ENCODE results near the gene PWWP2B. TPM values are rescaled to one million over a fixed set of nuclear protein-coding genes. Genes with fewer than 3 reads are reported as not detected.

PWWP2B gene
- total RNA-seq, 2 donors from 2014 or later: 7.7 to 8.1 TPM

DNA sequence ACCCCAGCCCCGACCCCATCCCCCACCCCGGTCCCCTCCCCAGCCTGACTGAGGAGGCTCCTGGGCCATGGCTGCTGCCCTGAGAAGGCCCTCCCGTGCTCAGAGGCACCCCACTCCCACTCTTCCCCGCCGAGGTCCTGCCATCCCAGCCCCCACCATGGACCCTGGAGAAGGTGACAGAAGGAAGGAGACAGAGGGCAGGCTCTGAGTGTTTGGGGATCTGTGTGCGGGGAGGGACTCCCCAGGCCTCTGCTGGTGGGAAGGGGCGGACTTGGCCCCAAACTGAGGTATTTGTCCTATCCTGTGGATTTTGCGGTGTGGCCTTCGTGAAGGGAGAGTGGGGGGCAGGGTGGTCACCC lies 53.4 kb downstream of the PWWP2B start:
- no peaks in the 10 kb centered on the region for H3K36me3 ChIP-seq
- H3K27me3 ChIP-seq: no peaks in the 10 kb centered on the region
- TF ChIP-seq, protein P1, sequence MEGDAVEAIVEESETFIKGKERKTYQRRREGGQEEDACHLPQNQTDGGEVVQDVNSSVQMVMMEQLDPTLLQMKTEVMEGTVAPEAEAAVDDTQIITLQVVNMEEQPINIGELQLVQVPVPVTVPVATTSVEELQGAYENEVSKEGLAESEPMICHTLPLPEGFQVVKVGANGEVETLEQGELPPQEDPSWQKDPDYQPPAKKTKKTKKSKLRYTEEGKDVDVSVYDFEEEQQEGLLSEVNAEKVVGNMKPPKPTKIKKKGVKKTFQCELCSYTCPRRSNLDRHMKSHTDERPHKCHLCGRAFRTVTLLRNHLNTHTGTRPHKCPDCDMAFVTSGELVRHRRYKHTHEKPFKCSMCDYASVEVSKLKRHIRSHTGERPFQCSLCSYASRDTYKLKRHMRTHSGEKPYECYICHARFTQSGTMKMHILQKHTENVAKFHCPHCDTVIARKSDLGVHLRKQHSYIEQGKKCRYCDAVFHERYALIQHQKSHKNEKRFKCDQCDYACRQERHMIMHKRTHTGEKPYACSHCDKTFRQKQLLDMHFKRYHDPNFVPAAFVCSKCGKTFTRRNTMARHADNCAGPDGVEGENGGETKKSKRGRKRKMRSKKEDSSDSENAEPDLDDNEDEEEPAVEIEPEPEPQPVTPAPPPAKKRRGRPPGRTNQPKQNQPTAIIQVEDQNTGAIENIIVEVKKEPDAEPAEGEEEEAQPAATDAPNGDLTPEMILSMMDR (IDR thresholded peaks at IDR 0.05): no peak
- H3K27ac ChIP-seq: no peak overlapping the region
- peaks cover 0 to 34% of the 10 kb centered on the region in 2 donors for H3K4me1 ChIP-seq
- H3K4me3 ChIP-seq: no peak overlapping the region
- no peaks in the 10 kb centered on the region for H3K9me3 ChIP-seq
- no peak for DNase-seq (ENCODE audit: low spot score)

DNA sequence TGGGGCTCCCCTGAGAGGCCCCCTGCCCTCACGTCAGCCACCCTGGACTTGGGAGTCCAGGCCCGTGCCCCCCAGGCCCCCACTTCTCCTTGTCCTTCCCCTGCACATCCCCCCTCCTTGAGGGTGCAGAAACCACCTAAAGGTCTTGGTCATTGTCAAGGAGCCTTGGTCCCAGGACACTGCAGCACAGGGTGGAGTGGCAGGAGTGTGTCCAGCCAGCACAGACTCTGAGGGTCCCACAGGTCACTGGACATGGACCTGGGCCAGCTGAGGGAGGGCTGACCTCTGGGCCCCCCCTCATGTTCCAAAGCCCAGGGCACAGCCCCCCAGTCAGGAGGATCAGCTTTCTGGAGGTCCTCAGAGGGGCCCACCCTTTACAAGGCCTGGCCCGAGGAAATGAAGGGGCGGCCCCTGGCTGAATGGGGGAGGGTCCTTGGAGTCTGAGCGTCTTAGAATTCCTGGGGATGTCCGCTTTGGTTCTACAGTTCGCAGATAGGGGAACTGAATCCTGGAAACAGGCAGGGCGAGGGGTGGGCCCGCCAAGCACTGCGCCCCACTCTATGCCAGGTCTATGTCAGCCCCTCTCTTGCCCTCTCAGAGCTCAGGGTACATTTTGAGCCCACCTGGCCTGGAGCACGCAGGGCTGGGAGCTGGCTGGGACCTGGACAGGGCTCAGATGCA lies 54.0 kb downstream of the PWWP2B start:
- no peak overlapping the region for H3K27ac ChIP-seq
- H3K9me3 ChIP-seq: no peaks in the 10 kb centered on the region
- H3K4me1 ChIP-seq: peaks cover 0 to 34% of the 10 kb centered on the region in 2 donors
- no peaks in the 10 kb centered on the region for H3K27me3 ChIP-seq
- H3K4me3 ChIP-seq: no peak overlapping the region
- DNase-seq (ENCODE audit: low spot score): no peak
- TF ChIP-seq, protein P1 (IDR thresholded peaks at IDR 0.05): no peak
- no peaks in the 10 kb centered on the region for H3K36me3 ChIP-seq

DNA sequence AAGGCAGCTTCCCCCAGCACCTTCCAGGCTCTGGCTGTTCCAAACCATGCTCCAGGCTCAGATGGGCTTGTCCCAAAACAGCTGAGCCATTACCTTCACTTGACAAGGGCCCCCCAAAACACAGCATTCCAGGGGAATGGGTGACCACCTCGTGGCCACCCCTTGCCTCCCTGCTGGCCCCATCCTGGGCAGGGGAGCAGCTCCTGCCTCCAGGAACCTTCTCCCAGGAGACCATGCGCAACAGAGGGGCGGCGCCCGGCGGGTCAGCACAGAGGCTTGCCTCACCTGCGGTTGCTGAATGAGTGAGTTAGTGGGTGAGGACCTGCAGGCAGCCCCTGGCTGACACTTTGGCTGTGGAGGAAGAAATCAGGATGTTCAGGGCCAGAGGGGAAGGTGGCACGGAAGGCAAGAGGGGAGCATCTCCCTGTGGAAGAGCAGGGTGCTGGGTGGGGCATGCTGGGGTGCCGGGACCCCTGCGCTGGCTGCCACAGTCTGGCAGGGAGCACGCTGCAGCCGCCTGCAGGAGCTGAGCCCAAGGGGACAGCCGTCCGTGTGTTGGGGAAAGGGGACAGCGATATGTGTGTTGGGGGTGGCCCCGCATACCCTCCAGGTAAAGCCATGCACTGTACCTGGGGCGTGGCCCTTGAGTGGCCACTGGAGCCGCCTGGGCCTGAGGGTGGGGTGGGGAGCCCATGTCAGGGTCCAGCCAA lies 54.7 kb downstream of the PWWP2B start:
- no peaks in the 10 kb centered on the region for H3K36me3 ChIP-seq
- H3K4me1 ChIP-seq: peaks cover 0 to 31% of the 10 kb centered on the region in 2 donors
- TF ChIP-seq, protein P1 (IDR thresholded peaks at IDR 0.05): no peak
- H3K27me3 ChIP-seq: no peaks in the 10 kb centered on the region
- H3K9me3 ChIP-seq: no peaks in the 10 kb centered on the region
- no peak overlapping the region for H3K27ac ChIP-seq
- H3K4me3 ChIP-seq: no peak overlapping the region
- no peak for DNase-seq (ENCODE audit: low spot score)

DNA sequence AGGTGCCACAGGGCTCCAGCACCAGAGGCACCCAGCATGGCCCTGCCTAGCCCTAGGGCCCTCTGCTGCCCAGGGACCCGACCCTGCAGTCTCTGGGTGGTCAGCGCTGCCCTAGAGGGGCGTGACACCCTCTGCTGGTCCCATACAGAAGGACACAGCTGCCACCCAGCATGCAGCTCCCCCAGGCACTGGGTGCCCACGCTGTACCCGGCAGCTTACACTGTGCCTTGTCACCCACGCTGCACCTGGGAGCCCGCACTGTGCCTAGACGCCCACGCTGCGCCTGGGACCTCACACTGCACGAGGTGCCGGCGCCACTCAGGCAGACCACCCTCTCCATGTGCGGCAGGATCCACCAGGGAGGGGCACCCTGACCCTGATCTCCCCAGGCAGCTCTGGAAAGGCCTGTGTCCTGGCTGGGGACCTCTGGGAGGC lies 55.2 kb downstream of the PWWP2B start:
- Histone ChIP-seq H3K9me3 (no peaks in the 10 kb centered on the region), H3K36me3 (no peaks in the 10 kb centered on the region), H3K27me3 (no peaks in the 10 kb centered on the region), H3K4me1 (peaks cover 0 to 25% of the 10 kb centered on the region in 2 donors), H3K27ac (no peak overlapping the region), H3K4me3 (no peak overlapping the region)
- no peak for DNase-seq (ENCODE audit: low spot score)
- TF ChIP-seq, protein P1 (IDR thresholded peaks at IDR 0.05): peak in 1 of 2 donors; percentile 32

DNA sequence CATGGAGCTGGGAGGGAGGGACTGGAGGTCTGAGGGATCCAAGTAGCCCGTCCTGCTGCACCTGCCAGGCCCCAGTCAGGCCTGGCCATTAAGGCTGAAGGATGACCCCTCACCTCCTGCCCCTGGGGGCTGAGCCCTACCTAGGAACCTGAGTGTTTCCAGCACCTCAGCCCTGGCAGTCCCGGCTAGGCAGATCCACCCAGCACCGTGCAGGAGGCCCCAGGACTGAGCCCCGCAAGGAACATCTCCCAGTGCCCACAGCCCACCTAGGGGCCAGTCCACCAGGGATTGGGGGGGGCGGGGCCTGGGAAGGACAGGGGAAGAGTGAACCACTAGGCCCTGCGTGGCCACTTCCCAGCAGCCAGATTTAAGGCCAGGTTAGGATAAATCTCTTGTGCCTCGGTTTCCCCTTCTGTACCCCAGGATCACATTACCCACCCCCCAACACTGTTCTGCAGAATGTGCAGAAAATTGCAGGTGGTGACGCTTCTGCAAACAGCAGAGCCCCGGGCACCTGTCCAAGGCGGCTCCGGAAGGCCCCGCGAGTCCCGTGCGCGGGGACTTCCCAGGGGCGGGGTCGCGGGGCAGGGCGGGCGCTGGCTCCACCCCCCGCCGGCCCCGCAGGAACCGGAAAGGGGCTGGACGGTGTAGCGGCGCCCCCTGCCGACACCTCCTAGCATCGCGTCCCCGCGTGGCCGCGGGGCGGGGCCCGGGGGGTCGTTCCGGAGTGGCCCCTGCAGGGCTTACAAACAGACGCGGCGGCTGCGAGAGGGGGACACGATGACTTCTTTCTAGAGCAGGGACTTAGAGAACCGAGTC lies 55.9 kb downstream of the PWWP2B start:
- peaks cover 0 to 21% of the 10 kb centered on the region in 2 donors for H3K4me1 ChIP-seq
- H3K27ac ChIP-seq: no peak overlapping the region
- no peaks in the 10 kb centered on the region for H3K36me3 ChIP-seq
- no peaks in the 10 kb centered on the region for H3K27me3 ChIP-seq
- no peaks in the 10 kb centered on the region for H3K9me3 ChIP-seq
- peak overlapping the region in 1 of 2 donors; percentile 15 for H3K4me3 ChIP-seq
- TF ChIP-seq, protein P1 (IDR thresholded peaks at IDR 0.05): peak; percentile 89 to 100
- DNase-seq (ENCODE audit: low spot score): no peak

Data from right atrium auricular region (tissue), 2 donors.